ENCODE results near the gene SDCCAG8.

SDCCAG8 gene

DNA sequence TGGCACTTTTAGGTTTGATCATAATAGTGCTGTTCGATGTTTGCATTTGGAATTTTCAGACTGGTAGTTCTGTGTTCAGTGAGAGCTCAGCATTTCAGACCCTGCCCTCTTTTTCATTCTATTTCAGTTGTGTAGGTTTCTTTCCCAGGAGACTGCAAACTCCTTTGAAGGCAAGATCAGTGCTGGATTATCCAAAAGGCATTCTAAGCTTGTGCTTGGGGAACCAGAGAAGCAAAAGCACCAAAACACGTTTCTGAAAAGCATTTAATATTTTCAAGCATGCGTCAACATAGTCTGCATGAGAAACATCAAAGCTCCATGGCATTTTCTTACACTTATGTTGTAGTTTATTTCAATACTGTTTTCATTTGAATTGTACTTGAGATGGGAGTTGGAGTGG lies 292.1 kb downstream of the SDCCAG8 start:
- no peak for DNase-seq (ENCODE audit: low read depth in 2 of 2)

- DNase-seq (ENCODE audit: low read depth in 2 of 2), result no peak
Observed at GRCh38 chr1:243548516-243548915, 292.7 kb downstream of the SDCCAG8 start.

DNA sequence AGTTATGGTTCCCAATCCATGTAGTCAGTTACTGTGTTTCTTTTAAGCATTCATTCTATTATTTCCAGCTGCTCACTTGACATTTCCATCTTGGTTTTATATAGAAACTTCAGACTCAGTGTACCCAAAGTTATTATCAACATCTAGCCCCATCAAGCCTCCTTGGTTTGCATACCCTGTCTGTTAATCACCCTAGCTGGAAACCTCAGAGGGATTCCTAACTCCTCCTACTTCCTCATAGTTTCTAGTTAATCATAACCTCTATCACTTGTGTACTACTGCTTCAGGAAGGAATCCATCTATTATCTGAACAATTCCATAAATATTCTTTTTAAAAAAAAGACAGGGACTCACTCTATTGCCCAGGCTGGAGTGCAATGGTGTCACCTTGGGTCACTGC lies 293.3 kb downstream of the SDCCAG8 start:
- DNase-seq (ENCODE audit: low read depth in 2 of 2), result no peak
